ENCODE measurements around the gene LIPA.
"Not testable (repeated sequence)": the region's sequence is repeated elsewhere in the genome, so short reads cannot be mapped to it uniquely, and the experiment has no call there.

Gene LIPA

GRCh38 chr10:89251409-89252224 lies at the start of gene LIPA:
TSS of gene LIPA (minus strand) at chr10:89251775. CDS start at chr10:89247648, 4,127 bp downstream.
- DNase-seq (ENCODE audit: low read depth) = peak; percentile 98

GRCh38 chr10:89301232-89301631 lies 49.7 kb upstream of the LIPA start:
- DNase-seq (ENCODE audit: low read depth) = no peak

GRCh38 chr10:89299031-89299430 lies 47.5 kb upstream of the LIPA start:
- no peak for DNase-seq (ENCODE audit: low read depth)

- no peak for DNase-seq (ENCODE audit: low read depth)
These were observed 46.2 kb upstream of the LIPA start for GRCh38 chr10:89297791-89298190.

- DNase-seq (ENCODE audit: low read depth) = no peak
These were observed 45.8 kb upstream of the LIPA start for GRCh38 chr10:89297356-89297755.

- DNase-seq (ENCODE audit: low read depth) = peak; percentile 84
These were observed 44.7 kb upstream of the LIPA start for GRCh38 chr10:89296220-89296648.

GRCh38 chr10:89295597-89295996 lies 44.0 kb upstream of the LIPA start:
- DNase-seq (ENCODE audit: low read depth) = no peak

- no peak for DNase-seq (ENCODE audit: low read depth)
These were observed 43.2 kb upstream of the LIPA start for GRCh38 chr10:89294721-89295239.

- DNase-seq (ENCODE audit: low read depth) = not testable (repeated sequence)
These were observed 33.7 kb upstream of the LIPA start for GRCh38 chr10:89285303-89285702.

GRCh38 chr10:89284711-89285110 lies 33.1 kb upstream of the LIPA start:
- DNase-seq (ENCODE audit: low read depth) = not testable (repeated sequence)

- DNase-seq (ENCODE audit: low read depth) = peak; percentile 94
These were observed 32.4 kb upstream of the LIPA start for GRCh38 chr10:89283936-89284475.

- DNase-seq (ENCODE audit: low read depth) = no peak
These were observed 31.7 kb upstream of the LIPA start for GRCh38 chr10:89283025-89283935.

- no peak for DNase-seq (ENCODE audit: low read depth)
These were observed 30.2 kb upstream of the LIPA start for GRCh38 chr10:89281606-89282395.

- no peak for DNase-seq (ENCODE audit: low read depth)
These were observed 28.9 kb upstream of the LIPA start for GRCh38 chr10:89280508-89280907.

- DNase-seq (ENCODE audit: low read depth) = no peak
These were observed 27.9 kb upstream of the LIPA start for GRCh38 chr10:89279421-89279869.

GRCh38 chr10:89278900-89279392 lies 27.4 kb upstream of the LIPA start:
- no peak for DNase-seq (ENCODE audit: low read depth)

GRCh38 chr10:89278034-89278535 lies 26.5 kb upstream of the LIPA start:
- DNase-seq (ENCODE audit: low read depth) = peak; percentile 93

- DNase-seq (ENCODE audit: low read depth) = no peak
These were observed 23.8 kb upstream of the LIPA start for GRCh38 chr10:89275383-89275782.

GRCh38 chr10:89274928-89275327 lies 23.4 kb upstream of the LIPA start:
- no peak for DNase-seq (ENCODE audit: low read depth)

GRCh38 chr10:89273680-89274079 lies 22.1 kb upstream of the LIPA start:
- no peak for DNase-seq (ENCODE audit: low read depth)

GRCh38 chr10:89271532-89271931 lies 20.0 kb upstream of the LIPA start:
- no peak for DNase-seq (ENCODE audit: low read depth)
